Right renal pelvis (tissue), 4 donors: ENCODE data around the gene RSPO4. TPM values are rescaled to one million over a fixed set of nuclear protein-coding genes. Genes with fewer than 3 reads are reported as not detected.
A peak's percentile ranks its signal among the peaks of the same experiment; 100 is the strongest.

Experiments
- DNase-seq, 4 donors: peaks; one replicate each; pipeline ENCODE4 v3.0.0-alpha.2; 2013; ENCODE audit warnings: low read depth in 4 of 4, low spot score in 3 of 4, missing footprints in 1 of 4
- polyA plus RNA-seq, 4 donors: library from polyadenylated mRNA; unstranded; fragments of 120-200 nt; gene quantifications; one replicate each; pipeline ENCODE4 v1.2.1, GENCODE V29; 2013; ENCODE audit not compliant: insufficient read length in 4 of 4

The RSPO4 gene
- polyA plus RNA-seq, 4 donors, result 0.96 to 1.7 (median 1.6) TPM

DNA sequence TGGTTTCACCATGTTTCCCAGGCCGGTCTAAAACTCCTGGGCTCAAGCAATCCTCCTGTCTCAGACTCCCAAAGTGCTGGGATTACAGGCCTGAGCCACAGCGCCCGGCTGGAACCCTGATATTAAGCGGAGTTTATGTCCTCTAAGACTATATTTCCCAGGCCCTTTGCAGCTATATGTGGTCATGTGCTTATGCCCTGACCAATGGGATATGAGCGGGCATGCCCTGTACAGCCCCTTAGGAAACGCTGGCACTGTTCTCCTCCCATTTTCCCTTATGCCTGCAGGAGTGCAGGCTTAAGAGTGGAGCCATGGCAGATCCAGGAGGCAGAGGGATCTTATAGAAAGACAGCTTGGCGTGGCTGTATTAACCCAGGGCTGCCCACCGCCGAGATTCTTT is 29.9 kb downstream of the RSPO4 start:
- DNase-seq, result no peak

DNA sequence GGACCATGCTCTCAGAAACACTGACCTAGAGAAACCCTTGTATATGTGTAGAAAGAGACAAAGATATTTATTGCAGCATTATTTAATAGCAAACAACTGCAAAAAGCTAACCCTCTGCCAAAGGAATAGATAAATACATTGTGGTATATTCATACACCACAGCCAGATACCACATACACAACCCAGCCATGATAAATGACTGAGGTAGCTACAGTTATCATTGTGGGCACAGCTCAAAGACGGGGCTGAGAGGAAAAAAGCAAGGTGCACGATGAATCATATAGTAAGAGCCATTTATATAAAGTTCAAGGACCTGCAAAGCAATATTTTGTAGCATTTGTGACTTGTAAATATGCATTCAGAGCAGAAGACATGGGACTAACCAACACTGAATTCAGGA is 30.8 kb downstream of the RSPO4 start:
- no peak for DNase-seq

DNA sequence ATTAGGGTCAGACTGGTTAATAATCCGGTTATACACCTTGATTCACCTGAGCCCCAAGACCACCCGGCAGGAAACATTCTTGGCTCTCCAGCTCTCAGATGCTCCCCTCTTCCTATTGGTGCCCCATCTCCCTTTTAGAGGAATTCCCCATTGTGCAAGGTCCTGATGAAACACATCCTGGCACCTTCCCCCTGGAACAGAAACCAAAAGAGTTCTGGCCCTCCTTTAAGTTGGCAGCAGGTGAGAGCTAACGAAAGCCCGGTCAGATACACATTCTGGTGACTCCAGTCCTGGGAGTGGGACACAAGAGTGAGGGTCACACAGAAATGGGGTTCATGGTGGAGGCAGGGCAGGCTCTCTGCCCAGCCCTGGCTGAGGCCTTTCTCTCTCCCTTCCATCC is 32.2 kb downstream of the RSPO4 start:
- no peak for DNase-seq

- no peak for DNase-seq
These were observed 34.0 kb downstream of the RSPO4 start for GRCh38 chr20:967796-968742.

DNA sequence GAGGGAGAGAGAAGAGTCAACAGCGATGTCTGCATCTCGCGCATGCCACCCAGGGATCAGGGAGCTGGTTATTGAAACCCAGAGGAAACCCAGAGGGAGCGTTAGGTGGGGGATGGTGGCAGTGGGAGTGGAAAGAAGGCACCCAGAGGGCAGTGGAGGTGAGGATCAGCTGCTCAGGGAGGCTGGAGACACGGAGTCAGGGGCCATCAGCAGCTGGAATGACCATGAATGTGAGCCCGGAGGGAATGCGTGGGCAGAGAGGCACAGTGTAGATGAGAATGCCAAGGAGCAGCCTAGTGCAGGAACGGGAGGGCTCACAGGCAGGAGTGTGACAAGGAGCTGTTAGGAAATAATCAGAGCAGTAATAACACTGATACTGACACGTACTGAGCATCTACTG is 36.2 kb downstream of the RSPO4 start:
- DNase-seq, result peak in 2 of 4 donors; percentile 26 to 28

DNA sequence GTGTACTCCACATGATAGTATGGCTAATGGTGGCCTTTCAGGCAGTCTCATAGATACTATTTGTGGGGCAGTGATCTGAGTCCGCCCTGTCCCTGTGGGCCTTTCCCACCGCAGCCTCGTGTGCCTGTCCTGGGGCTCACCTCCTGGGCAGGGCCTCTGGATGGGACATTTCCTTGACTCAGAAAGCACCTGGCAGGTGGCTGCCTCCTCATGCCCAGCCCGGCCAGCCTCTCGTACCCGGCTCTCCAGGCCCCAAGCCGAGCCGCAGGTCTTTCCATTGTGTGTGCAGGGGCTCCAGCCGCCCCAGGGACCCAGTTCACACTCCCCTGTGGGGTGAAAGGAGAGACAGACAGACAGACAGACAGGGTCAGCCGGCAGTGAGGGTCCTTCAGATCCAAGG is 38.3 kb downstream of the RSPO4 start:
- no peak for DNase-seq

GRCh38 chr20:962683-963082 is 39.4 kb downstream of the RSPO4 start:
- DNase-seq, result no peak

DNA sequence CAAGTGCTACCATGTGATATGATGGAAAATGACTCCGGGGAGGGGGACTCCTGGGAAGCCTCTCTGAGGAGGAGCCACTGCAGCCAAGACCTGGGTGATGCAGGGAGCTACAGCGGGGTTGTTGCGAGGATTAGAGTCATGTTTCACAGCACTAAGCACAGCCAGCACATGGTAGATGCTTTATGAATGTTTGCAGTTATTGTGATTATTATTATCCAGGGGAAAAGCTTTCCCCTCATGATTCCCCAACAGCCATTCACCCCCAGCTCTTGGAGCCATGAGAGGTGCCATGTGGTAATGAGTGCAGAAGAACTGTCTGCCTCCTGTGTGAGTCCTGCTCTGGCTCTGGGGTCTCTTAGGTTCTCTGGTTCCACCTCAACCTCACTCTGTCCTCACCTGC is 39.9 kb downstream of the RSPO4 start:
- DNase-seq, result no peak

GRCh38 chr20:961768-962167 is 40.3 kb downstream of the RSPO4 start:
- no peak for DNase-seq

DNA sequence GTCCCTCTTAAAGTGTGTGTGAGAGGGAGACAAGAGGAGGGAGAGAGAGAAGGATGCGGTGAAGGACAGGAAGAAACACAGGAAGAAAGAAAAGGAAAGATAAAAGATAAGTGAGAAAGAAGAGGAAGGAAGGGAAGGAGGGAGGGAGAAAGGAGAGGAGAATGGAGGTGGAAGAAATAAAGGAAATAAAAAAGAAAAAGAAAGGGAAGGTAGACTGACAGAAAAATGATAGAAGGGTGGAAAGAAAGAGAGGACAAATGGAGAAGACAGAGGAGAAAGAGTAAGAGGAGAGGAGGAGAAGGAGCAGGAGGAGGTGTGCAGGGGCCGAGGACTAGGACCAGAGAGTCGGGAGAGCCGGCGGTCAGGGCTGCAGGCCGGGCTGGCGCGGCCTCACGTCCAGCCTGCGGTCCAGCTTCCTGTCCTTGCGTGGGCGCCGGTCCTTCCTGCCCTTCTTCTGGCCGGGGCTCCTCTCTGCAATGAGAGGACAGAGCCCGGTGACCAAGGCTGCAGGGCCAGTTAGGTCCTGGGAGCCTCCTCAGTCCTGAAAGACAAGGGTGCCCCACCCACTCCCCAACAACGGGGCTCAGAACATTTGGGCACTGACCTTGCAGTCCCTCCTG is 42.0 kb downstream of the RSPO4 start:
- DNase-seq, result no peak

GRCh38 chr20:958936-959815 is 42.9 kb downstream of the RSPO4 start:
- DNase-seq, result no peak

GRCh38 chr20:957544-957943 is 44.6 kb downstream of the RSPO4 start:
- DNase-seq, result no peak

GRCh38 chr20:956330-956951 is 45.7 kb downstream of the RSPO4 start:
- DNase-seq, result peak; percentile 23 to 59 (median 46)

- DNase-seq, result no peak
These were observed 46.5 kb downstream of the RSPO4 start for GRCh38 chr20:955656-956055.

- no peak for DNase-seq
These were observed 47.0 kb downstream of the RSPO4 start for GRCh38 chr20:955111-955510.

DNA sequence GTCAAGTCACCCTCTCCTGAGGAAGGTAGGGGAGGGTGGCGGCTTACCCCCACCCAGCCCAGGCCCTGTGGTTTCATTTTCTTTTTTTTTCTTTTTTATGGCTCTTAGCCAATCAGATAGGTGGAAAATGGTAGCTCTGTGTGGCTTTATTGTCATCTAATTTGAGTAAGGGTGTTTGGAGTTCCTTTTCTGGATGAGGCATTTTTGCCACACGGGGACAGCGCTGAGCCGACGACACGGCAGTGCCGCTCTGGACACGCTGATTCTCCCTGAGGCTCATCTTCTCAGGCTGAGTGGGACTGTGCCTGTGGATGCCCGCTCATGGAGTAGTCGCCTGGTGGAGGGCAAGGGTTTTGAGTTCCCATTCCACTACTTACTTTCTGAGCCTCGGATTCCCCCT is 48.4 kb downstream of the RSPO4 start:
- no peak for DNase-seq

DNA sequence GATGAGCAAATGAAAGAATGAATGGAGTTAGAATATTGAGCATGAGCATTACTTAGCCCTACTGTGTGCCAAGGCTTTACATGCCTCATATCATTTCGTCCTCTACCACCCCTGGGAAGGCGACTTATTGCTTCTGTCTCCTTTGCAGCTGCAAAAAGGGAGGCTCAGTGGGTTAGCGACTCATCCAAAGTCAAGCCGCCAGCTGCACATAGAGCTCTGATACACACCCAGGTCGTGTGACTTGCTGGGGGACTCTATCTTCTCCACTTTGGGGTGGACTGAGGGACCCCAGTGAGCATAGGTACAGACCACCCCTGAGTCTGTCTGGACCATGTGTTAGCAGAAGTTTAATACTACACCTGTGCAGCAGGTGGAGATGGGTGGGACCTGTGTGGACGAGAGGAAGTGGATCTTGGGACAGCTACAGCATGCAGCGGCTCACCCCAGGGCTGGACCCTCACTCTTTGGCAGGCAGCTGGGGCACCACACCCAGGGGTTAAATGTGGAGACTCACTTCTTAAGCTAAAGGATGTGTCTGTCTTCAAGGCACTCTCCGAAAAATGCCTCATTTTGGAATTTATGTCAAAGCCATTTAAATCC is 49.8 kb downstream of the RSPO4 start:
- DNase-seq, result no peak

- DNase-seq, result no peak
These were observed 50.5 kb downstream of the RSPO4 start for GRCh38 chr20:951384-952169.

GRCh38 chr20:949717-950116 is 52.4 kb downstream of the RSPO4 start:
- DNase-seq, result no peak
